HG03039 (cell line): ENCODE data around the gene USP15.

ENCODE experiments used
- ATAC-seq: cut with Tn5 transposase; IDR thresholded peaks from one replicate; pipeline ENCODE4 v1.9.1; 2021; ENCODE audit warnings: mild to moderate bottlenecking, moderate library complexity; ENCODE audit not compliant: unreplicated experiment

The USP15 gene

GRCh38 chr12:62259993-62260732 is at the start of gene USP15:
Gene USP15, plus strand, starts transcription at chr12:62260404. Its CDS starts 11 bp downstream, at chr12:62260415.
- ATAC-seq, result peak; percentile 77

GRCh38 chr12:62210422-62210821 is 49.8 kb upstream of the USP15 start:
- no peak for ATAC-seq

- ATAC-seq, result no peak
These were observed 48.7 kb upstream of the USP15 start for GRCh38 chr12:62211510-62211909.

GRCh38 chr12:62214846-62215245 is 45.4 kb upstream of the USP15 start:
- no peak for ATAC-seq

- no peak for ATAC-seq
These were observed 44.7 kb upstream of the USP15 start for GRCh38 chr12:62215506-62215905.

GRCh38 chr12:62217466-62218194 is 42.6 kb upstream of the USP15 start:
- ATAC-seq, result no peak

- no peak for ATAC-seq
These were observed 39.1 kb upstream of the USP15 start for GRCh38 chr12:62221107-62221506.

GRCh38 chr12:62224601-62225000 is 35.6 kb upstream of the USP15 start:
- ATAC-seq, result no peak

GRCh38 chr12:62227091-62227490 is 33.1 kb upstream of the USP15 start:
- no peak for ATAC-seq

- no peak for ATAC-seq
These were observed 29.6 kb upstream of the USP15 start for GRCh38 chr12:62230652-62231051.

- ATAC-seq, result no peak
These were observed 28.0 kb upstream of the USP15 start for GRCh38 chr12:62232143-62232729.

- ATAC-seq, result no peak
These were observed 26.4 kb upstream of the USP15 start for GRCh38 chr12:62233805-62234204.

- ATAC-seq, result no peak
These were observed 20.6 kb upstream of the USP15 start for GRCh38 chr12:62239571-62239970.

GRCh38 chr12:62247281-62248045 is 12.7 kb upstream of the USP15 start:
- ATAC-seq, result no peak

- ATAC-seq, result no peak
These were observed 11.3 kb upstream of the USP15 start for GRCh38 chr12:62248873-62249272.

- ATAC-seq, result no peak
These were observed 10.8 kb upstream of the USP15 start for GRCh38 chr12:62249419-62249818.

- peak; percentile 93 for ATAC-seq
These were observed 9.3 kb upstream of the USP15 start for GRCh38 chr12:62250671-62251608.

GRCh38 chr12:62251609-62251958 is 8.6 kb upstream of the USP15 start:
- no peak for ATAC-seq

GRCh38 chr12:62252576-62252975 is 7.6 kb upstream of the USP15 start:
- ATAC-seq, result no peak

- ATAC-seq, result no peak
These were observed 5.2 kb upstream of the USP15 start for GRCh38 chr12:62254967-62255366.
